MV-4-11 (cell line): ENCODE data around the gene PEDS1.
"Not testable (repeated sequence)": the region's sequence is repeated elsewhere in the genome, so short reads cannot be mapped to it uniquely, and the experiment has no call there.

Experiments
- DNase-seq: peaks from one replicate; lab custom pipeline; 2025; lab: John Stamatoyannopoulos, UW

The PEDS1 gene

GRCh38 chr20:50153500-50154377, at the start of gene PEDS1:
TSS of gene PEDS1 (minus strand) at chr20:50153723. CDS start at chr20:50153637, 86 bp downstream.
- peak; percentile 76 for DNase-seq

- no peak for DNase-seq
Measured at GRCh38 chr20:50202677-50203076, 49.2 kb upstream of the PEDS1 start.

- not testable (repeated sequence) for DNase-seq
Measured at GRCh38 chr20:50201710-50202109, 48.2 kb upstream of the PEDS1 start.

GRCh38 chr20:50200482-50201104, 47.1 kb upstream of the PEDS1 start:
- DNase-seq, result no peak

- DNase-seq, result no peak
Measured at GRCh38 chr20:50199703-50200102, 46.2 kb upstream of the PEDS1 start.

- no peak for DNase-seq
Measured at GRCh38 chr20:50198716-50199115, 45.2 kb upstream of the PEDS1 start.

GRCh38 chr20:50198180-50198666, 44.7 kb upstream of the PEDS1 start:
- no peak for DNase-seq

- no peak for DNase-seq
Measured at GRCh38 chr20:50197463-50198179, 44.1 kb upstream of the PEDS1 start.

- no peak for DNase-seq
Measured at GRCh38 chr20:50196896-50197295, 43.4 kb upstream of the PEDS1 start.

GRCh38 chr20:50196248-50196647, 42.7 kb upstream of the PEDS1 start:
- no peak for DNase-seq

GRCh38 chr20:50195524-50196120, 42.1 kb upstream of the PEDS1 start:
- no peak for DNase-seq

- no peak for DNase-seq
Measured at GRCh38 chr20:50194831-50195523, 41.5 kb upstream of the PEDS1 start.

- DNase-seq, result no peak
Measured at GRCh38 chr20:50194422-50194830, 40.9 kb upstream of the PEDS1 start.

GRCh38 chr20:50193836-50194421, 40.4 kb upstream of the PEDS1 start:
- no peak for DNase-seq

- DNase-seq, result no peak
Measured at GRCh38 chr20:50193199-50193835, 39.8 kb upstream of the PEDS1 start.

GRCh38 chr20:50192364-50193198, 39.1 kb upstream of the PEDS1 start:
- peak; percentile 90 for DNase-seq

- DNase-seq, result peak; percentile 32
Measured at GRCh38 chr20:50191544-50192363, 38.2 kb upstream of the PEDS1 start.

GRCh38 chr20:50191065-50191543, 37.6 kb upstream of the PEDS1 start:
- peak; percentile 15 for DNase-seq
